Fibroblast of lung (primary cell): ENCODE results near the gene POLR1A.

Experiments
- EZH2 ChIP-seq: IDR thresholded peaks from 2 replicates; pipeline ENCODE4 v1.5.1; 2012; ENCODE audit warnings: low read length, control low read depth, mild to moderate bottlenecking; ENCODE audit errors: missing control alignments
- TF ChIP-seq, protein P1 (sequence below), 2 donors: IDR thresholded peaks in 1 of 2; conservative IDR thresholded peaks in 1 of 2; 1 replicate in 1 of 2; 2 replicates in 1 of 2; pipeline ENCODE4 v1.5.1; 2011 to 2012; ENCODE audit warnings: low read length in 2 of 2, control low read depth in 1 of 2, inconsistent platforms in 1 of 2, low read depth in 1 of 2, mild to moderate bottlenecking in 1 of 2

GRCh38 chr2:86135653-86136052, 30.0 kb upstream of the POLR1A start:
- TF ChIP-seq, protein P1, sequence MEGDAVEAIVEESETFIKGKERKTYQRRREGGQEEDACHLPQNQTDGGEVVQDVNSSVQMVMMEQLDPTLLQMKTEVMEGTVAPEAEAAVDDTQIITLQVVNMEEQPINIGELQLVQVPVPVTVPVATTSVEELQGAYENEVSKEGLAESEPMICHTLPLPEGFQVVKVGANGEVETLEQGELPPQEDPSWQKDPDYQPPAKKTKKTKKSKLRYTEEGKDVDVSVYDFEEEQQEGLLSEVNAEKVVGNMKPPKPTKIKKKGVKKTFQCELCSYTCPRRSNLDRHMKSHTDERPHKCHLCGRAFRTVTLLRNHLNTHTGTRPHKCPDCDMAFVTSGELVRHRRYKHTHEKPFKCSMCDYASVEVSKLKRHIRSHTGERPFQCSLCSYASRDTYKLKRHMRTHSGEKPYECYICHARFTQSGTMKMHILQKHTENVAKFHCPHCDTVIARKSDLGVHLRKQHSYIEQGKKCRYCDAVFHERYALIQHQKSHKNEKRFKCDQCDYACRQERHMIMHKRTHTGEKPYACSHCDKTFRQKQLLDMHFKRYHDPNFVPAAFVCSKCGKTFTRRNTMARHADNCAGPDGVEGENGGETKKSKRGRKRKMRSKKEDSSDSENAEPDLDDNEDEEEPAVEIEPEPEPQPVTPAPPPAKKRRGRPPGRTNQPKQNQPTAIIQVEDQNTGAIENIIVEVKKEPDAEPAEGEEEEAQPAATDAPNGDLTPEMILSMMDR (conservative IDR thresholded peaks at IDR 0.05 in 1 of 2, IDR thresholded peaks at IDR 0.05 in 1 of 2; ENCODE audit: low read depth in 1 of 2, low read length in 2 of 2): no peak
- no peak for TF ChIP-seq EZH2
